Activated T-helper 1 cell treated with anti-CD3 and anti-CD28 coated beads, Interleukin-2, amount 50 U/mL, for 16 hours (primary cell): ENCODE measurements around the gene OPALIN.
"Not testable (repeated sequence)": the region's sequence is repeated elsewhere in the genome, so short reads cannot be mapped to it uniquely, and the experiment has no call there.

Experiments used
- DNase-seq, 2 donors: peaks; one replicate each; pipeline ENCODE4 v3.0.0-alpha.2; 2020; ENCODE audit warnings: low read depth in 1 of 2, low spot score in 1 of 2

The OPALIN gene

DNA sequence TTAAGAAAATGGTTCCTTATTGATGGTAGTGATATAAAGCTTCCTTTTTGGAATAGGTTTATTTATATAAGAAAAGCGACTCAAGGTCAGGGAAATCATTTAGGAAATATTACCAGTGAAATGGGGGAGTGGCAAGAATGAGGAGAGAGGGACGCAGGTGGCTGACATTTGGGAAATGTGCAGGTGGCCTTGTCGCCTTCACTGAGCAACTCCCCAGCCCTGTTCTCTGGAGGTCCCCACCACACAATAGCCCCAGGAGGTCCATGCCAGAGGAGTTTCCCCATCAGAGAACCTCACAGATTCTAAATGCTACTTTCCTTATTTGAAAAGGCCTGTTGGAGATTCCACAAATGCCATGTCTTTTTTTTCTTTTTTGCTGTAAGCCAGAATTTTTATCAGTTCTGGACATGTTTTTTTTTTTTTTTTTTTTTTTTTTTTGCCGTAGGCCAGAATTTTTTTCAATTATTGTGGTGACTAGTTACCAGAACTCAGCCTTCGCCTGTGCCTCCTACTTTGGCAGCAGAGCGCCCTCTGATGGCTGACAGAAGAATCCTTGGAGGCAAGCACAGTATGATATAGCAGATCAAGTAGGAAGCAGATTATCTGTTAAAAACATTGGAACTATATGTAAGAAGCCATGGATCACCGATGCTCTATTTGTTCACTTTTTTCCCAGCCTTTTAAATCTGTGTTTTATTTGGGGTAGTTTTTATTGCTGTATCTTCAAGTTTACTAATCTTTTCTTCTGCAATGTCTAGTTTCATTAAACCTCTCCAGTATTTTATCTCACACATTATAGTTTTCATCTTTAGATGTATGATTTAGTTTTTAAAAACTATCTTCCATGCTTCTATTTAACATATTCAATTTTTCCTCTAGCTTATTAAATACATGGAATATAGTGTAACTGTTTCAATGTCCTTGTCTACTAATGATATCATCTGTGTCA is 18.6 kb downstream of the OPALIN start:
- peak in 1 of 2 donors; percentile 10 for DNase-seq

DNA sequence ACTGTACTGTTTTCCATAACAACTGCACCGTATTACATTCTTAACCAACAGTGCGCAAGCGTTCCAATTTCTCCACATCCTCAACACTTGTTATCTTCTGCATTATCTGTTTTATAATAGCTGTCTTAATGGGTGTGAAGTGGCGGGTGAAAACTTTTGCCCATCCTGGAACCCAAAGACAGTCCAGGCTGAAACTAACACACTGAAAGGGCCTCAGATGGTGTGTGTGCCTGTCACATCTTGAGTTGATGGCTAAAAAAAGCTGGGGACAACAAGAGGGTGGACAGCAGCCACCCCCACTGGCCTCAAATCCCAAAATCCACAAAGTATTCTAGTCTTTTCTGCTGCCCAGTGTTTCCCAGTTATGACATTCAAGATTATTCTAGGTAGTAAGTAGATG is 19.4 kb downstream of the OPALIN start:
- DNase-seq, result no peak

DNA sequence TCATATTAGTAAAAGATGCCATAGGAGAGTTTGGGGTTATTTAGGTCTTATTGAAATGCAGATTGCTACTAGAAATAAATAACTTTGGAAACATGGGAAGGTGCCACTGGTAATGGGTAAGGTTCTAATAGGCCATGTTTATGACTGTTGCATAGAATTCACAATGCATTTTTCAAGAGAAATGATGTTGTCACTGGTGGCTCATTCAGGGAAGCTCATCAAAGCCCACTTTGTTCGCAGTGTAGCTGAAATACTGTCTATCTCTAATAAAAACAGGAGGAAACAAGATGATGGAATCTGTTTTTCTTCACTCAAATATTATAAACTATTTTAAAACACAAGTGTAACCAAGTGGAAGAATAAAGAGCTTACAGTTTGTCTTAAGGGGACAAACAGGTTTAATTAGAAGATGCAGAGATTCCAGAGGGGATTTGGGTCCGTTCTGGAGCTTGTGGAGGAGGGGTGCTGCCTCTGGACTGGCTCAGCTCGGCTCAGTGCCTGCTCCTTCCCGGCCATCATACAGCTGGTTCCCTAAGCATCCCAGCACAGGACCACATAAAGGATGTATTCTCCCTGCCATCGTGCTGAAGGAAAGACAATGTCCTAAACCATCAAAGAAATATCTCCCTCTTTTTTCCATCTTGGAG is 20.4 kb downstream of the OPALIN start:
- no peak for DNase-seq

DNA sequence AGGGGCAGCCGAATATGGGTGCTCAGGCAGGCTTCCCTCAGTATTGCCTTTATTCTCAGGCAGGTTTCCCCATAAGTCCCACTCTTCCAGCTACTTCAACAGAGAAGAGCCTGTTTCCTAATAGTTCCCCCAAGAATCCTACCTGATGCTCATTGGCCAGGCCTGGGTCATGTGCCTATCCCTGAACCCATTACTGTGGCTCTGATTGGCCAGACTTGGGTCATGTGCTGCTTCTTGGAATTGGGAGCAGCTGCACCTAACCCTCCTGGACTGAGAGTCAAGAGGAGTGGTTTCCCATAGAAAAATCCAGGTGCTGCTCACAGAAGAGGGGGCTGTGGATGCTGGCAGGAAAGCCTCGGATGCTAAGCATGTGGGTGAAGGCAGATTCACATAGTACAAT is 21.7 kb downstream of the OPALIN start:
- no peak for DNase-seq

DNA sequence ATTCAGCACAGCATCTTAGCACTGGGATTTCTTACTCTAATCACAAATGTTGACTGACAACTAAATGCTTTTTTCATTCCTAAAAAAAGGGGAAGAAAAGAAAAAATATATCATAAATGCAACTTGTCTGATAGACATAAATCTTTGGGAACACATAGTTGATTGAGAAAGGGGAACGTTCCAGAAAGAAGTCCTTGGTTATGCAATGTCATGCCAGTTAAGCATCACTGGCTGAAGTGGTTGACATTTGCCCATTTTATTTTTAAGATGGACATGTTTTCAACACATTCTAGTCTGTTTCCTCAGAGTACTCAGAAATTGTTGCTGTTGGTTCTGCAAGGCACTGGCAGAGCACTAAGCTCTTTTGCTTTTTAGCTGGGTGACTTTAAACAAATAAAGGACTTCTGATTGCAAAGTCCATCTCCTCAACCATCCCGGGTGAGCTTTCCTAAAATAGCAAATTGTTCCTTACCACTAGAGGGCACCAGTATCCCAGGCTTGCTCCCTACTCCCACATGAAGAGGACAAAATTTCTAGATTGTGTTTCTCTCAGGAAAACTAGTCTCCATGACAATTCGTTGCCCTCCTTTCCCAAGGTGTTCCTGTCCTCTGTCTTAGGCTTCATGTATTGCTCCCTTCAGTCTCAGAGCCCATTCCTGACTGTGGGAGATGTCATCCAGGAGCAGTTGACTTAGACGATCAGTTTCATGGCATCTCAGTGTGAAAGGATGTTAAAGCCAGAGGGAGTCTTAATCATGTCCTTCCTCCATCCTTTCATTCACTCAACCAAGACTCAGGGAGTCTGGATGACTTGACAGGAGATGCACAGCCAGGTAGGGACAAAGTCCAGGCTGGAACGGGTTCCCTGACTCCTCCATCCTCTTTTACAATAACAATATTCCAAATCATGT is 23.9 kb downstream of the OPALIN start:
- no peak for DNase-seq

DNA sequence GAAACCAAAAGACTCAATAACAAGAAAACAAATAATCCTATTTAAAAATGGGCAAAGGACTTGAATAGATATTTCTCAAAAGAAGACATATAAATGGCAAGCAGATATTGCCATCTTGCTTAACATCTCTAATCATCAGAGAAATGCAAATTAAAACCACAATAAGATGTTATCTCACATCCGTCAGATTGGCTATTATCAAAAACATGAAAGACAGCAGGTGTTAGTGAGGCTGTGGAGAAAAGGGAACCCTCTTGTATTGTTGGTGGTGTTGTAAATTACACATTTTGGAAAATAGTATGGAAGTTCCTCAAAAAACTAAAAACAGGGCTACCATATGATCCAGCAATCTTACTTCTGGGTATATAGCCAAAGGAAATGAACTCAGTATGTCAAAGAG is 25.7 kb downstream of the OPALIN start:
- DNase-seq, result no peak

DNA sequence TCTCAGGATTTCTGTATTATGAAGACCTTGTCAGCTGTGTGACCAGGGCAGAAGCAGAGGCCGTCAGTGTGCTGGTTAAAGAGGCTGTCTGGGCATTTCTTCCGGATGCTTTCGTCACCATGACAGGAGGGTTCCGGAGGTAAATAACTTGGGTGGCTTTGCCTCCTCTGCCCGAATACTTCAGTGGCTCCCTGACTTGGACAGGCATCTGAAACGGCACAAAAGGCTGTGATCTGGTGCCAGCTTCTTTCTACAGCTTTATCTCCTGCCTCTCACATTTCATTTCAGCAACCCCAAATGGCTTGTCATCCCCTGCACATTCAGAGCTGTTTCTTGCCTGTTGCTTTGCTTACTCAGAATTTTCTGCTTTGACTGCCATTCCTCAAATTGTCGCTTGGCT is 31.3 kb downstream of the OPALIN start:
- DNase-seq, result no peak

DNA sequence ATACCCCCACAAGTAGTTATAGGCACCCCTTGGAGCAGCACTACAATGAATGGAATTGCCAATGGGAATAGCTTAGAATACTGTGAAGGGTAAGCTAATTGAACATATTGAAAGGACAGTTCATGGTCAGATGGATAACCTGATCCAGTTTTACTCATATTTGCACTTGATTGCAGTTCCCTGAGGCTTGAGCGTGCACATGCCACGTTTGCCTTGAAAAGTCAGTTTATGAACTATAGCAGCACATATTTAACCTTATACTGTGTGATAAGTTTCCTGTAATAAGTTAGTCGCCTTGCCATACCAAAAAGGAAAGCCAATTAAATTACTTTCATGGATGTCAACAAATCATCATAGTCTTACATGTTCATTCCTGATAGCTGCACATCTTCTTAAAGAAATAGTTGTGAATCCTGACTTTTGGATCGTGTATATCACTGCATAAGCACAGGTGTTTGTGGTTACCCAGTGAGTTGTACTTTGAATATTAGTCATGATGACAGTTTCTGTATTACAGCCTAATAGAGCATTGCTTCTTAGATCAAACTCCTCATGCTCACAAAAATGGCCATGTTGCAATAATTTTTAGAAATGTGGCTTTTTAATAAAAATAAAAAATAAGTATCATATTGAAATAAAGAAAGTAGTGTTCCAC is 33.0 kb downstream of the OPALIN start:
- DNase-seq, result no peak

DNA sequence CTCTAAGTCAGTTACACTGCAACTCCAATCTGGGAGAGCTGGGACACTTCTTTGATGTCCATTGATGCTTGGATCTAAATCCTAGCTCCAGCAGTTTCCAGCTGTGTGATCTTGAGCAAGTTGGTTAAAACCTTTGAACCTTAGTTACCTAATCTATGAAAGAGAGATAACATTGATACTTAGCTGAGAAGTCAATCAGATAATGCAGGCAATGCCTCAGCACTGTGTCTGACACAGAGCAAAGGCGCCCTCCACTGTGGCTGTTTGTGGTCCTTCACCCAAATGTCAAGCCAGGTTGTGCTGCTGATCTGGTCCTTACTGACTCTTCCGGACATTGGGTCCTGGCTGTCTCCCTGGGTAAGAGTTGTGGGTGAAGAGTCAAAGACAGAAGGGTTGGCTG is 34.4 kb downstream of the OPALIN start:
- no peak for DNase-seq

DNA sequence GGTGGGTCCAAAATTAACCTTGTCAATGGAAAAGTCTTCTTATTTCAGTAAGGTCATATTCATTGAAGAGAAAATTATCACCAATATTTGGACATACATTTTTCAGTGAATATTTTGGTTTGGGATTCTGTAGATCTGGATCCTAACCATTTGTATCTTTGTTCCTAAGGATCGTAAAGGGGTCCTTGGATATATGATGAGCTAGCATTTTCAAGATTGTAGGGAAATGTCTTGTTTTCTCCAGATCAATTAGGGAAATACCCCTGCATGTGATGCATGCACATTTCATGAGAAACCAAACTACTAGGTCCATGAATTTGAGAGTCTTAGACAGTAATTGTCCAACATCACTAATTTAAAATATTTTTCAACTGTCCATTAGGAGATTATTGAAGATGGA is 36.5 kb downstream of the OPALIN start:
- DNase-seq, result no peak

DNA sequence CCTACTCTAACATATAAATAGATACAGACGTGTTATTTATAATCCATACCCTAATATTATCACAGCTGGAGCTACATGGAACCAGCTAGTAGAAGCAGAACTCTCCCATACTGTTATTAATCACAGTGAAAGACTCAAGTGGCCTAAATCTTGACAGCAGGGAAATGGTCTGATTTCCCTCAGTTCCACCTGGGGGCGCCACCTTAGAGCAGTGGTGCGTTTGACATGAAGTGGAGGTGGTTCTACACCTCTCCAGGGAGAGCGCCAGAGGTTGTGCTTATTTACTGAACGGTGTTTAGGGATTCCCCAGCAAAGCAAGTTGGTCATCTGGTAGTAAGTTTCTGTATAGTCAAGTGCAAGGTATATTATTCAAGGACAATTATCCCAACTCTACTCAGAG is 37.0 kb downstream of the OPALIN start:
- DNase-seq, result no peak

DNA sequence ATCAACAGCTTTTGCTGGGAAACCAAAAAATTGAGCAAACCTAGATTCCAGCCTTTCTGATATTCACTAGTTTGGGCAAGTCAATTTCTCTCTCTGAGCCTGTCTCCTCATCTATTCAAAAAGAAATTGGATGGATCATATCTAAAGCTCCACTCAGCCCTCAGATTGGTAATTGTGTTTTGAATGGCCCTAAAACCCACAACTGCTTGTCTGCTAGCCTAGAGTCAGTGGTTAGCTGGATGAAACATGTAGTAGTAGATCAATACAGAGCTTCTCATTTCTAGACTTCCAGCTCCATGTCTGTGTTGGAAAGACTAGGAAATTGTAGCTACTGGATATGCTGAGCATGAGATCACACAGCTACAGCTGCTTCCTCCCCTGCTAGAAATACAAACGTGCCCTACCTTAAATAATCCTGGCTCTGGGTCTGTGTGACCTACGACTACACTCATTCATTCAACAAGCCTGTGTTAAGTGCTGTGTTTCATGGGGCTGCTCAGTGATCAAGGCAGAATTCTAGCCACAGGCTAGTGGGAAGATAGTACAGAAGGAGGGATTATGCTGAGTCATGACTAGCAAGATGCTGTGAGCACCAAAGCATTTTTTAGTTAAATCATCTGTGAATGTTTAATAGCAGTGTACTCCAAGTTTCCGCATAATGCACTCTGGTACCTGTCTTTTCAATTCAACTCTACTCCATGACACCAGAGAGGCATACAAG is 38.9 kb downstream of the OPALIN start:
- no peak for DNase-seq

DNA sequence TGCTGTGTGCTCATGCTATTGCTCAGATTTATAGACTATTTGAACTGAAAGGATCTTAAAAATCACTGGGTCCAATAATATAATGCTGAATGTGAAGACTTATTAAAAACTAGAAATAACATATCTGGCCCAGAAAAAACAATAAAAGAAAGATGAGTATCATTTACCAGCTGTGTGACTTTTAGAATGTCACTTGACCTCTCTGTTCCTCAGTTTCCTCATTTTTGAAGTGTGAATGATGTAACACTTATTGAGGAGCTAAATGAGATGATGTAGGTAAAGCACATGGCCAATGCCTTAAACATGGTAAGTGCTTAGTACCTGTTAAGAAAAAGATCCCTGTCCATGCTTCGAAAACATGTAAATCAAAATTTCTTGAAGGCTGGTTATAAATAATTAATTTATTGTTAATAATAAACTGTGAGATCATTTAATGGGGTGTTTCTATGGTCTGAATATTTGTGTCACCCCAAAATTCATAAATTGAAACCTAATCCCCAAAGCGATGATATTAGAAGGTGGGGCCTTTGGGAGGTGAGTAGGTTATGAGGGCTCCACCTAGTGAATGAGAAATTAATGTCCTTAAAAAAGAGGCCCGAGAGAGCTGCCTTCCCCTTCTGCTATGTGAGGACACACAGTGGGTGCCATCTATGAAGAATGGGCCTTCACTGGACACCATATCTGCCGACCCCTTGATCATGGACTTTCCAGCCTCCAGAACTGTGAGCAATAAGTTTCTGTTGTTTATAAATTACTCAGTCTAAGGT is 41.6 kb downstream of the OPALIN start:
- no peak for DNase-seq

DNA sequence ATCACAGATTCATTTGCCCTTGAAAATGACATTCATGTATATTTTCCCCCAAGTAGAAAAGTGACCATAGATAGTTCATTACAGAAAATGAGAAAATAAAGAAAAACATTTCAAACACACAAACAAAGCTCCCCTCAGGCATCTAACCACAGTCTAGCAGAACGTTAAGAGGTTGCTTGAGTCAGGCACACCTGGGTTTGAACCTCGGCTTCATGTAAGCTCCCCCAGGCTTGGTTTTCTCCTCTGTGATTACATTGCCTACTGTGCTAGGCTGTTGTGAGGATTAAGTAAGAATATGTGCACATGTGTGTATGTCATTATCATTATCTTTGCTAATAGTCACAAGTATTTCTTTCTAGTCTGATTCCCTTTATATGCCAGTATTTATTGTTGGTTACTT is 45.5 kb downstream of the OPALIN start:
- no peak for DNase-seq

DNA sequence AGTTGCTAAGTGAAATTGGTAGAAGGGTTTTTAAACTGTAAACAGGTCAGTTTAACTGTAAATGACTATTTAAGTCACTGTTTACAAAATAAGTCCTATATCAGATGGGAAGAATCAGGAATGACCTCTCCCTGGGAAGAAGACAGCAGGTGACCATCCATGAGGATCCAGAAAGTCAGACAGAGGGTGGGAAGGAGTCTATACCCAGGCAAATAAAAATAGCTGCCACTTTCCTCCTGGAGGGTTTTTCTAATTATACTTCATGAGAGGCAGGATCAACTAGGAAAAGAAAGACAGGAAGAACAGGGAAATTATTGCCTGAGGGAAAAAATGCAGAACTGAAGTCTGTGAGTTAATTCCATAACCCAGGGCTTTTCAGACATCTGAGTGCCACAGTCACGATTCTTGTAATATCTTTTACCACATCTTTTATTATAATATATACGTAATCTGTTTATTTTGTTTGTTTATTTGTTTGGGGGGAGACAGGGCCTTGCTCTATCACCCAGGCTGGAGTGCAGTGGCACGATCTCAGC is 47.6 kb downstream of the OPALIN start:
- no peak for DNase-seq

DNA sequence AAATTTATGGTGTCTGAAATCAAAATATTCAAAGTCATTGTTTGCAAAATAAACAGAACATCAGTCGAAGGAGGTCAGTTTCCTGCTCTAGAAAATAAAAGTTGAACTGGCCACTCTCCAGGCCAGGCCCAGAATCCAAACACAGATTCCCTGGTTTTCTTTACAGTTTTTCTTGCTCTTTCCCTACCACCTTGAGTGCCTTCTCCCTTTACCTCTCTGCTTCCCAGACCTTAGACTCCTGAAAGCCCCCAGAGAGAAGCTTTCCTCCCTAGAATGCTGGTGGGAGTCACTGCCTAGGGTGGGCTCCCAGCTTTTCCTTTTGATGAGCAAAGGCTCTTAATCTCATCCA is 48.5 kb downstream of the OPALIN start:
- DNase-seq, result no peak

DNA sequence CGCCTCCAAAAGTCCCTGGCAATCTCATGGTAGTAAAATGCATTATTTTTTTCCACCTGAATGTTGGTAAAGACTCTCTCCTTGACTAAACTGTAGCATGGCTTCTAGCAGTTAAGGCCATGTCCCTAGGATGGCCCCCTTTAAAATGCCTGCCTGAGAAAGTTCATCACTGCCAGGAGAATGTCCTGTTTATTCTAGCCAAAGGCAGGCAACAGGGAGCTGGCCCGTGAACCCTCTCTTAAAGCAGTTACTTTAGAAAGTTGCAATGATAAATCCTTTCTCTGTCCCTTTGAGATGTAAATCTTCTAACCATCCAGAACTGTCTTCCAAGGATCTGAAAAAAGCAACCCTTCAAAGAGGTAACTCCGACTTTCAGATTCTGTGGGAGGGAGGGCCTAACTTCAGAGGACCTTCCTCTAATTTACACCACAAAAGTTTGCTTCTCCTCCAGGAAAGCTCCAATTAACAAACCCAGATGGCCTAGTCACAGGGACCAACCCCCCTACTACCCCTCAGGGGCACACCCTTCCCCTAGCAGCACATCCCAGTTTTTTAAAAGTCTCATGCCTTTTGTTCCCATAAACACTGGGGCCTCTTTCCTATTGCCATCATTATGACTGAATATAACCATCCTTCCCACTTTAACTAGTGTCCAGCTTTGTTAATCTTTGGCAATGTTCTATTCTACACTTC is 49.0 kb downstream of the OPALIN start:
- DNase-seq, result no peak

DNA sequence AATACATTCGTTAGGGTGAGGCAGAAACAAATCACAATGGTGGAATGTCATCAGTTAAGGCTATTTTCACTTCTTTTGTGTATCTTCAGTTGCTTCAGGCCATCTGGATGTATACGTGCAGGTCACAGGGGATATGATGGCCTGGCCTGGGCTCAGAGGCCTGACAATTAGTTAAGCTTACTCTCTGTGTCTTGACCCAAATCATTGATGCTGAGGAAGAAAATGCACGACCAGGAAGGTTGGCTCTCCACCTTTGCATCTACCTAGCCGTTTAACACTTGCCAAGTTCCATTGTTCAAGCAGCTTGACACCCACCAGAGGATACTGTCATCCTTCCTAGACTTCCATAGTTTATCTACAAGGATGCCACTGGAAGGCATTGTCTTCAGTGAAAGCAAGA is 49.9 kb downstream of the OPALIN start:
- not testable (repeated sequence) for DNase-seq

DNA sequence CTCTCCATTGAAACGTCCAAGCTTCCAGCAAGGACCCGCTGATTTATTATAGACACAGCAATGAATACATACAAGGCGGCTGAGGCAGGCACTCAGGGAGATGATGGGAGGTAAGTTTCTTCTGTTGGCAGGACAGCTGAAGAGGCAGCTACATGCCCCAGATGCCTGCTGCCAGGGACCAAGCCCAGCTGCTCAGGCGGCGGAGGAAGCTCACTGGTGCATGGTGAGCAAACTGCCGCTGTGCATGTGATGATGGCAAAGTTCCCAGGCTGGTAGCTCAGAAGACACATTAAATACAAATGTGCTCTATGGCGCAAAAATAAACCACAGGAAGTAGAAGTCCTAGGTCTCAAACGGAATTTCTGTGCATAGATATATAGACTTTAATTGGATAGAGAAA is 52.3 kb downstream of the OPALIN start:
- DNase-seq, result no peak
